Breast epithelium (tissue), 4 donors: ENCODE measurements around the gene BLOC1S2. TPM values are rescaled to one million over a fixed set of nuclear protein-coding genes. Genes with fewer than 3 reads are reported as not detected.
A peak's percentile ranks its signal among the peaks of the same experiment; 100 is the strongest.

ENCODE experiments used
- DNase-seq, 2 donors: peaks; one replicate each; pipeline ENCODE4 v3.0.0-alpha.2; 2019; ENCODE audit warnings: low spot score in 2 of 2
- H3K27ac ChIP-seq, 2 donors: fragments of 200-600 bp; sonication (generic) in 1 of 2; one replicate each; pipeline ENCODE4 v1.5.1; 2016 to 2019; ENCODE audit warnings: mild to moderate bottlenecking in 1 of 2
- H3K27me3 ChIP-seq, 2 donors: fragments of 200-600 bp; sonication (generic) in 1 of 2; one replicate each; pipeline versions ENCODE4 v1.5.1 to v1.6.0; 2017 to 2019; ENCODE audit warnings: control low read depth in 1 of 2, mild to moderate bottlenecking in 1 of 2
- H3K36me3 ChIP-seq: fragments of 200-600 bp; one replicate; pipeline ENCODE4 v1.5.1; 2019
- H3K4me1 ChIP-seq, 2 donors: fragments of 200-600 bp; sonication (generic); one replicate each; pipeline ENCODE4 v1.5.1; 2016 to 2019; ENCODE audit warnings: control low read depth in 1 of 2
- H3K4me3 ChIP-seq, 3 donors: fragments of 200-600 bp; sonication (generic); 1 replicate in 2 of 3; 2 replicates in 1 of 3; pipeline ENCODE4 v1.5.1; 2016 to 2019; ENCODE audit warnings: mild to moderate bottlenecking in 3 of 3, moderate library complexity in 2 of 3
- H3K9me3 ChIP-seq, 2 donors: fragments of 200-600 bp; sonication (generic) in 1 of 2; one replicate each; pipeline ENCODE4 v1.5.1; 2016 to 2019; ENCODE audit warnings: control low read depth in 1 of 2
- CTCF ChIP-seq, 3 donors: fragments of 450-650 bp; IDR thresholded peaks; one replicate each; pipeline ENCODE4 v1.5.1; 2016 to 2017; ENCODE audit warnings: antibody characterized with exemption in 3 of 3, mild to moderate bottlenecking in 3 of 3, moderate library complexity in 3 of 3
- POLR2A ChIP-seq: fragments of 450-650 bp; IDR thresholded peaks from one replicate; pipeline ENCODE4 v1.6.1; 2016; ENCODE audit warnings: antibody characterized with exemption, mild to moderate bottlenecking, moderate library complexity
- POLR2AphosphoS5 ChIP-seq, 3 donors: sonication (generic); formaldehyde crosslinking; IDR thresholded peaks; one replicate each; pipeline ENCODE4 v1.6.1; 2017; ENCODE audit warnings: antibody characterized with exemption in 3 of 3
- intact Hi-C: fragments of 100-400 bp; cut with DNase I; formaldehyde crosslinking; loops from one replicate; pipeline ENCODE4 v1.15.1; 2023; ENCODE audit warnings: low total_unique reads
- total RNA-seq, 3 donors: library from RNA; depleted of rRNA; stranded (reverse); fragments of >200 nt; gene quantifications; one replicate each; pipeline ENCODE4 v1.1.0, GENCODE V29; 2016

The BLOC1S2 gene
- total RNA-seq, 3 donors from 2014 or later = 25.9 to 28.0 (median 26.5) TPM

- no peaks in the 10 kb centered on the region for H3K9me3 ChIP-seq
- H3K27ac ChIP-seq = peak within 1 kb of the TSS; percentile 90 to 94
- intact Hi-C loops = no loop called here
- DNase-seq = peak; percentile 81 to 88
- TF ChIP-seq POLR2A (peak; percentile 46), POLR2AphosphoS5 (IDR thresholded peaks at IDR 0.05) (peak; percentile 56 to 93 (median 88)), CTCF (IDR thresholded peaks at IDR 0.05) (no peak)
- H3K4me3 ChIP-seq = peak within 1 kb of the TSS; percentile 89 to 96 (median 94)
- H3K4me1 ChIP-seq = no peaks in the 10 kb centered on the region
- no peaks in the 10 kb centered on the region for H3K27me3 ChIP-seq
- no peaks in the 10 kb centered on the region for H3K36me3 ChIP-seq
Measured at GRCh38 chr10:100267239-100268104, 19.0 kb downstream of the BLOC1S2 start, which contains the start of gene CWF19L1. TSS of gene CWF19L1 (minus strand) at chr10:100267638. CDS start at chr10:100267593, 45 bp downstream.

GRCh38 chr10:100265821-100266485 lies 20.5 kb downstream of the BLOC1S2 start:
- no peak for TF ChIP-seq CTCF (IDR thresholded peaks at IDR 0.05)
- no peak for TF ChIP-seq POLR2AphosphoS5 (IDR thresholded peaks at IDR 0.05)
- no peak for TF ChIP-seq POLR2A
- no peaks in the 10 kb centered on the region for H3K36me3 ChIP-seq
- peak overlapping the region in 2 of 3 donors; percentile 89 to 96 for H3K4me3 ChIP-seq
- no peak for DNase-seq
- intact Hi-C loops = no loop called here
- no peaks in the 10 kb centered on the region for H3K9me3 ChIP-seq
- no peaks in the 10 kb centered on the region for H3K27me3 ChIP-seq
- H3K4me1 ChIP-seq = no peaks in the 10 kb centered on the region
- H3K27ac ChIP-seq = no peak overlapping the region

- TF ChIP-seq POLR2AphosphoS5 (IDR thresholded peaks at IDR 0.05) = no peak
- TF ChIP-seq CTCF (IDR thresholded peaks at IDR 0.05) = no peak
- no peak for TF ChIP-seq POLR2A
- intact Hi-C loops = no loop called here
- Histone ChIP-seq H3K27ac (no peak overlapping the region), H3K9me3 (no peaks in the 10 kb centered on the region), H3K4me1 (no peaks in the 10 kb centered on the region), H3K36me3 (no peaks in the 10 kb centered on the region), H3K4me3 (no peak overlapping the region), H3K27me3 (no peaks in the 10 kb centered on the region)
- DNase-seq = no peak
Measured at GRCh38 chr10:100254191-100254590, 32.3 kb downstream of the BLOC1S2 start.

- TF ChIP-seq CTCF (IDR thresholded peaks at IDR 0.05) (no peak), POLR2AphosphoS5 (IDR thresholded peaks at IDR 0.05) (no peak), POLR2A (no peak)
- H3K4me1 ChIP-seq = no peaks in the 10 kb centered on the region
- H3K27ac ChIP-seq = no peak overlapping the region
- no peaks in the 10 kb centered on the region for H3K9me3 ChIP-seq
- no peaks in the 10 kb centered on the region for H3K36me3 ChIP-seq
- intact Hi-C loops = no loop called here
- H3K4me3 ChIP-seq = no peak overlapping the region
- no peaks in the 10 kb centered on the region for H3K27me3 ChIP-seq
- no peak for DNase-seq
Measured at GRCh38 chr10:100253041-100253440, 33.4 kb downstream of the BLOC1S2 start.

GRCh38 chr10:100248820-100249219 lies 37.7 kb downstream of the BLOC1S2 start:
- intact Hi-C loops = no loop called here
- TF ChIP-seq CTCF (IDR thresholded peaks at IDR 0.05) (no peak), POLR2AphosphoS5 (IDR thresholded peaks at IDR 0.05) (no peak), POLR2A (no peak)
- no peaks in the 10 kb centered on the region for H3K9me3 ChIP-seq

More at GRCh38 chr10:100248820-100249219, 37.7 kb downstream of the BLOC1S2 start:
- Histone ChIP-seq H3K27me3 (no peaks in the 10 kb centered on the region), H3K36me3 (no peaks in the 10 kb centered on the region), H3K27ac (no peak overlapping the region), H3K4me1 (no peaks in the 10 kb centered on the region), H3K4me3 (no peak overlapping the region)
- DNase-seq = no peak
